ENCODE measurements around the gene HCN2.

- TF ChIP-seq CTCF (IDR thresholded peaks at IDR 0.05) (no peak), POLR2AphosphoS5 (IDR thresholded peaks at IDR 0.05) (no peak)
Observed at GRCh38 chr19:541699-542098, 48.0 kb upstream of the HCN2 start.

Measured in prostate gland (tissue), 2 donors.